Ascending aorta (tissue), 2 donors: ENCODE data around the gene ADORA1. TPM values are rescaled to one million over a fixed set of nuclear protein-coding genes. Genes with fewer than 3 reads are reported as not detected.

ENCODE experiments used
- DNase-seq, 2 donors: peaks; one replicate each; pipeline ENCODE4 v3.0.0-alpha.2; 2019; ENCODE audit warnings: low spot score in 2 of 2
- H3K27ac ChIP-seq, 2 donors: fragments of 200-600 bp; sonication (generic); one replicate each; pipeline ENCODE4 v1.5.1; 2016 to 2017; ENCODE audit warnings: mild to moderate bottlenecking in 1 of 2
- H3K27me3 ChIP-seq: fragments of 200-600 bp; sonication (generic); one replicate; pipeline ENCODE4 v1.5.1; 2017
- H3K36me3 ChIP-seq, 2 donors: fragments of 200-600 bp; sonication (generic); one replicate each; pipeline ENCODE4 v1.5.1; 2016
- H3K4me1 ChIP-seq, 2 donors: fragments of 200-600 bp; sonication (generic); one replicate each; pipeline ENCODE4 v1.5.1; 2016 to 2017; ENCODE audit warnings: mild to moderate bottlenecking in 1 of 2
- H3K4me3 ChIP-seq, 2 donors: fragments of 200-600 bp; sonication (generic); one replicate each; pipeline ENCODE4 v1.5.1; 2016 to 2017; ENCODE audit warnings: mild to moderate bottlenecking in 1 of 2
- H3K9me3 ChIP-seq, 2 donors: fragments of 200-600 bp; sonication (generic); one replicate each; pipeline ENCODE4 v1.5.1; 2016
- intact Hi-C: fragments of 100-400 bp; cut with DNase I; formaldehyde crosslinking; loops from one replicate; pipeline ENCODE4 v1.15.1; 2023
- total RNA-seq: library from RNA; depleted of rRNA; stranded (reverse); fragments of >200 nt; gene quantifications from one replicate; pipeline ENCODE4 v1.1.0, GENCODE V29; 2016
- TF ChIP-seq, protein P1 (sequence below), 3 experiments: fragments of 200-600 bp in 2 of 3; fragments of 450-650 bp in 1 of 3; sonication (generic) in 2 of 3; IDR thresholded peaks; one replicate each; pipeline ENCODE4 v1.5.1; 2016 to 2019; ENCODE audit warnings: antibody characterized with exemption in 3 of 3, mild to moderate bottlenecking in 1 of 3, moderate library complexity in 1 of 3

ADORA1 gene
- total RNA-seq, 1 donor from 2014 or later = 2.0 TPM

GRCh38 chr1:203126866-203127665 is 460 bp upstream of the ADORA1 start:
- H3K9me3 ChIP-seq = no peaks in the 10 kb centered on the region
- intact Hi-C loops = loop anchor here (5.0 kb wide), 1 partner anchor 85 kb away; no protein-coding TSS in a partner anchor
- H3K4me1 ChIP-seq = peaks cover 0 to 15% of the 10 kb centered on the region in 2 donors
- H3K27me3 ChIP-seq = no peaks in the 10 kb centered on the region
- H3K27ac ChIP-seq = no peak overlapping the region
- no peak for DNase-seq
- TF ChIP-seq, protein P1, sequence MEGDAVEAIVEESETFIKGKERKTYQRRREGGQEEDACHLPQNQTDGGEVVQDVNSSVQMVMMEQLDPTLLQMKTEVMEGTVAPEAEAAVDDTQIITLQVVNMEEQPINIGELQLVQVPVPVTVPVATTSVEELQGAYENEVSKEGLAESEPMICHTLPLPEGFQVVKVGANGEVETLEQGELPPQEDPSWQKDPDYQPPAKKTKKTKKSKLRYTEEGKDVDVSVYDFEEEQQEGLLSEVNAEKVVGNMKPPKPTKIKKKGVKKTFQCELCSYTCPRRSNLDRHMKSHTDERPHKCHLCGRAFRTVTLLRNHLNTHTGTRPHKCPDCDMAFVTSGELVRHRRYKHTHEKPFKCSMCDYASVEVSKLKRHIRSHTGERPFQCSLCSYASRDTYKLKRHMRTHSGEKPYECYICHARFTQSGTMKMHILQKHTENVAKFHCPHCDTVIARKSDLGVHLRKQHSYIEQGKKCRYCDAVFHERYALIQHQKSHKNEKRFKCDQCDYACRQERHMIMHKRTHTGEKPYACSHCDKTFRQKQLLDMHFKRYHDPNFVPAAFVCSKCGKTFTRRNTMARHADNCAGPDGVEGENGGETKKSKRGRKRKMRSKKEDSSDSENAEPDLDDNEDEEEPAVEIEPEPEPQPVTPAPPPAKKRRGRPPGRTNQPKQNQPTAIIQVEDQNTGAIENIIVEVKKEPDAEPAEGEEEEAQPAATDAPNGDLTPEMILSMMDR (IDR thresholded peaks at IDR 0.05) = no peak
- no peaks in the 10 kb centered on the region for H3K36me3 ChIP-seq
- peak overlapping the region; percentile 52 to 64 for H3K4me3 ChIP-seq

GRCh38 chr1:203128431-203128715 is 847 bp downstream of the ADORA1 start:
- TF ChIP-seq, protein P1 (IDR thresholded peaks at IDR 0.05) = no peak
- Histone ChIP-seq H3K36me3 (no peaks in the 10 kb centered on the region), H3K4me1 (peaks cover 0 to 15% of the 10 kb centered on the region in 2 donors), H3K27ac (no peak overlapping the region), H3K27me3 (no peaks in the 10 kb centered on the region), H3K4me3 (peak overlapping the region; percentile 52 to 64), H3K9me3 (no peaks in the 10 kb centered on the region)
- DNase-seq = no peak
- intact Hi-C loops = loop anchor here (5.0 kb wide), 1 partner anchor 86 kb away; no protein-coding TSS in a partner anchor

DNA sequence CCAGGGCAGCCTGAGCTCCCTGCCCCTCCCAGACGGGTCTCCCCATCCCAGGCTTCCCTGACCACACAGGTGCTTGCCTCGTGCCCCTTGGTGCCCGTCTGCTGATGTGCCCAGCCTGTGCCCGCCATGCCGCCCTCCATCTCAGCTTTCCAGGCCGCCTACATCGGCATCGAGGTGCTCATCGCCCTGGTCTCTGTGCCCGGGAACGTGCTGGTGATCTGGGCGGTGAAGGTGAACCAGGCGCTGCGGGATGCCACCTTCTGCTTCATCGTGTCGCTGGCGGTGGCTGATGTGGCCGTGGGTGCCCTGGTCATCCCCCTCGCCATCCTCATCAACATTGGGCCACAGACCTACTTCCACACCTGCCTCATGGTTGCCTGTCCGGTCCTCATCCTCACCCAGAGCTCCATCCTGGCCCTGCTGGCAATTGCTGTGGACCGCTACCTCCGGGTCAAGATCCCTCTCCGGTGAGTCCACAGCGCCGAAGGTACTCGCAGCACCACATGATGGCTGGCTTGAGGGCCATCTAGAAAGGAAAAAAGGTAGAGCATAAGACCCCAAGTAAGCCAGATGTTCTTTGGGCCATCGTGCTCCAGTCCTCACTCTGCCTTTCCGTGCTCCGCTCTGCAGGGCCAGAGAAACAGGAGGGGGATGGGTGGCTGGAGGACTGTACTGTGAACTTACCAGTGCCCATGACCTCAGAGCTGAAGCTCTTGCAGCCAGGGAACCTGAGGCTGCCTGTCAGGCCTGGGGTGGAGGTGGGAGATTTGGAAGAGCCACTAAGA is 1.4 kb downstream of the ADORA1 start:
- DNase-seq = peak in 1 of 2 donors; percentile 52
- intact Hi-C loops = loop anchor here (5.0 kb wide), 1 partner anchor 87 kb away; no protein-coding TSS in a partner anchor
- peaks cover 0 to 15% of the 10 kb centered on the region in 2 donors for H3K4me1 ChIP-seq
- no peak overlapping the region for H3K4me3 ChIP-seq
- no peaks in the 10 kb centered on the region for H3K9me3 ChIP-seq
- no peaks in the 10 kb centered on the region for H3K36me3 ChIP-seq
- TF ChIP-seq, protein P1 (IDR thresholded peaks at IDR 0.05) = no peak
- no peak overlapping the region for H3K27ac ChIP-seq
- H3K27me3 ChIP-seq = no peaks in the 10 kb centered on the region

DNA sequence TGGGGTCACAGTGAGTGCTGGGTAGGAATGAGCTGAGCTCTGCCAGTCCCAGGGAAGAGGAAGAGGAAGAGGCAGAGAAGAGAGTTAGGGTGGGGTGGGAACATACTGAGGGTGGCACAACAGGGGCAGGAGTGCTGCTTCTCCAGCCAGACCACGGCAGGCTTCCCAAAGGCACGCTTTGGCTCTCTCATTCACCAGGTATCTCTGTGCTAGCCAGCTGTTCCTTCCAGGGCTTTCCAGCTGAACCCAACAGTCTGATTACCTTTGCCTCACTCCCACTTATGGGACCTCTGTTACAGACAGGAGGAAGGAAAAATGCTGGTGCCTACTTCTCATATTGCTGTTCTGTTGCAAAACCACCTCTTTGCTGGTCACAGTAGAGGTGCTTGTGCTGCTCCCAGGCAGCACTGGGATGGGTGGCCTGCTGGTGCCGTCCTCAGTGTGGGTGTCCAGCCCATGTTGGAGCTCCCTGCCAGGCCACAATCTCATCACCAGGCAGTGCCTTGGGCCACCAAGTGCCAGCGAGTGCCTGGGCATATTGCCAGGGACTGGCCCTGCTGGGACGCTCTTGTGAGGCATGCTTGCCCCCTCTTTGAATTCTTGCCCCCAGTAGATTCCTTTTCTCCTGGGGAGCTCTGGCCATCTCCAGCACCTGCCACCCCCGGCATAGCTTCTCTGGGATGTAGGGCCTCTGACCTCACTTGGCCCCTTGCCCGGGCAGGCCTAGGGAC is 2.1 kb downstream of the ADORA1 start:
- Histone ChIP-seq H3K4me1 (peaks cover 0 to 15% of the 10 kb centered on the region in 2 donors), H3K4me3 (no peak overlapping the region), H3K27ac (no peak overlapping the region), H3K36me3 (no peaks in the 10 kb centered on the region), H3K27me3 (no peaks in the 10 kb centered on the region), H3K9me3 (no peaks in the 10 kb centered on the region)
- intact Hi-C loops = loop anchor here (5.0 kb wide), 1 partner anchor 87 kb away; no protein-coding TSS in a partner anchor
- TF ChIP-seq, protein P1 (IDR thresholded peaks at IDR 0.05) = no peak
- DNase-seq = peak in 1 of 2 donors; percentile 62

DNA sequence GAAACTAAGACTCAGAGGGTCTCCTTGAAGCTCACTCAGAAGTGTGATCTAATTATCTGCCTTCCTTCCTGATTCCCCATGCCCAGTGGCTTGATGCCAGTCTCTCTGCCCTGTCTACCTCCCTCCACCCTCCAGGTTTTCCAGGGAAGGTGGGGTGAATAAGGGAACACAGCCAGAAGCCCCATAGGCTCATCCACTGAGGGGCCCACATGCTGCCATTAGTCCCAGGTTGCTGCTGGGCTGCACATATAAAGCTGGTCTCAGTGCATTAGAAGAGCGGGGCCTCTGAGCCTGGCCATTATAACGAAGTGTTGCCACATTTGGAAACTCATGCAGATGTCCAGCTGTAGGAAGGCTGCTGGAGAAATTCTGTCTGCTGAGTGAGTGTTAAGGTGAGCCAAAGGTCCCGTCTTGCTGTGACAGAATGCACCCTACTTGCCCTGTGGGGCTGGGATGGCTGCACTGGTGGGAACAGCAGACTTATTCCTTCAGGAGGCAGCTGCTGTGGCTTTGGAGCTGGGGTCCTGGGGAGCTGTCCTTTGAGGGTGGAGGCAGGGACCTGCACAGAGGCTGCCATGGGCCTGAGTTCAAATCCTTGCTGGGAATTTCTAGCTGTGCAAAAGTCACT is 2.9 kb downstream of the ADORA1 start:
- Histone ChIP-seq H3K4me3 (no peak overlapping the region), H3K9me3 (no peaks in the 10 kb centered on the region), H3K4me1 (peaks cover 0 to 15% of the 10 kb centered on the region in 2 donors), H3K36me3 (no peaks in the 10 kb centered on the region), H3K27ac (no peak overlapping the region), H3K27me3 (no peaks in the 10 kb centered on the region)
- intact Hi-C loops = no loop called here
- peak in 1 of 2 donors; percentile 40 for DNase-seq
- TF ChIP-seq, protein P1 (IDR thresholded peaks at IDR 0.05) = no peak
